ENCODE results near the gene ILK. TPM values are rescaled to one million over a fixed set of nuclear protein-coding genes. Genes with fewer than 3 reads are reported as not detected.

The ILK gene
- total RNA-seq, 1 experiment from 2014 or later, result 92.3 TPM

- Mint-ChIP-seq H3K36me3 (ENCODE audit: insufficient read depth, unreplicated experiment) (peaks cover 55% of the 10 kb centered on the region), H3K27me3 (ENCODE audit: insufficient read depth, unreplicated experiment) (no peaks in the 10 kb centered on the region), H3K4me1 (ENCODE audit: insufficient read depth, unreplicated experiment) (peaks cover 13% of the 10 kb centered on the region), H3K9me3 (ENCODE audit: unreplicated experiment) (no peaks in the 10 kb centered on the region), H3K27ac (ENCODE audit: low read depth, unreplicated experiment) (no peak overlapping the region), H3K4me3 (ENCODE audit: unreplicated experiment) (no peak overlapping the region)
- intact Hi-C loops (cut with micrococcal nuclease), result loop anchor here (5.0 to 10.0 kb wide), 3 partner anchors 107 to 223 kb away; partner anchors contain the start of gene TRIM3
- DNase-seq (ENCODE audit: unreplicated experiment), result no peak
- ChIA-PET CTCF (interaction anchor here (0.6 to 1.9 kb wide), 6 partner anchors 10 to 303 kb away, joined by 3 to 10 read pairs (median 3); partner anchors contain the start of gene TAF10), POLR2A (interaction anchor here (0.7 to 1.1 kb wide), 3 partner anchors 12 to 83 kb away, joined by 3 to 4 read pairs (median 3); partner anchors contain the start of genes MRPL17 and TAF10)
- BruUV-seq (replicated peaks), result no TSS peak
- TF ChIP-seq CTCF (IDR thresholded peaks at IDR 0.05; ENCODE audit: unreplicated experiment), result no peak
Measured at GRCh38 chr11:6599881-6600390, 3.6 kb upstream of the ILK start.

GRCh38 chr11:6601041-6601461 lies 2.5 kb upstream of the ILK start:
- peaks cover 52% of the 10 kb centered on the region for H3K36me3 Mint-ChIP-seq (ENCODE audit: insufficient read depth, unreplicated experiment)
- no peak for DNase-seq (ENCODE audit: unreplicated experiment)
- no peak for TF ChIP-seq CTCF (IDR thresholded peaks at IDR 0.05; ENCODE audit: unreplicated experiment)
- no peak overlapping the region for H3K27ac Mint-ChIP-seq (ENCODE audit: low read depth, unreplicated experiment)
- peaks cover 17% of the 10 kb centered on the region for H3K4me1 Mint-ChIP-seq (ENCODE audit: insufficient read depth, unreplicated experiment)
- POLR2A ChIA-PET, result no interaction called here
- no peaks in the 10 kb centered on the region for H3K27me3 Mint-ChIP-seq (ENCODE audit: insufficient read depth, unreplicated experiment)
- intact Hi-C loops (cut with micrococcal nuclease), result loop anchor here (5.0 to 10.0 kb wide), 3 partner anchors 106 to 224 kb away; partner anchors contain the start of gene TRIM3
- no peaks in the 10 kb centered on the region for H3K9me3 Mint-ChIP-seq (ENCODE audit: unreplicated experiment)
- H3K4me3 Mint-ChIP-seq (ENCODE audit: unreplicated experiment), result no peak overlapping the region
- BruUV-seq (replicated peaks), result no TSS peak
- CTCF ChIA-PET, result interaction anchor here (4.8 kb wide), 1 partner anchor 82 kb away, joined by 34 read pairs; the partner anchor contains the start of gene MRPL17

DNA sequence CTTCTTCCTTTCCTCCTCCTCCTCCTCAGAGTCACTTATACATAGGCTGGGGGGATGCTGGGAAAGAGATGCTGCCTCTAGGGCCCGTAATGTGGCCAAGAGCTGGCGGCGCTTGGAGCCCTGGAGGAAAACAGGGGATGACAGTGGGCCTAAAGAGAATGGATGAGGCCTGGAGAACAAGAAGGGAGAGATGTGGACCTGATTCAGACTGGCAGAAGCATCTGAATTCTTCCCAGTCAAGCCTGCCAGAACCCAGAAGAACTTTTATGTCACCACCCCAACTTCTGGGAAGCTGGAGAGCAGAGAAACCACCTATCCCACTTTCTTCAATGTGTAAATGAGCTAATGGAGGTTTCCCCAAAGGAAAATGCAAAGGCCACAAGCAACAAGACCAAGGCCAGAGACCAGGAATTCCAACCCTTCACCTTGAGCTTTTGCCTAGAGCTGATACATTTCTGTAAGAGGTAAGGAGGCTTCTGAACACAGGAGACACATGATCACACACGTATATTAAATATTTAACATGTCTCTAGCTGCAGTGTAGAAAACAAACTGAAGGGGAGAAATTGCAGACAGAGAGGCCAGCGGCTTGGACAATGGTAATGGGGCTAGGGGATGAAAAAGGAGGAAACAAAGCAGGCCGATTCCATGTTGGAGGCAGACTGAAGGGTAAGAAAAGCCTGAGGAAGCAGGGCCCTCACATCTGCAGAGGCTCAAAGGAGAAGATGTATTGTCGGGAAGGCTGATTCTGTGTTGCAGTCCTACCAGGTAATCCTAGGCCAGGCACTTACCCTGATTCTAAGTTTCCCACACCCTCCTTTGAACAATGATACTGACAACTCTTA lies 1.3 kb upstream of the ILK start:
- Mint-ChIP-seq H3K4me3 (ENCODE audit: unreplicated experiment) (no peak overlapping the region), H3K9me3 (ENCODE audit: unreplicated experiment) (no peaks in the 10 kb centered on the region), H3K27ac (ENCODE audit: low read depth, unreplicated experiment) (no peak overlapping the region), H3K36me3 (ENCODE audit: insufficient read depth, unreplicated experiment) (peaks cover 39% of the 10 kb centered on the region), H3K4me1 (ENCODE audit: insufficient read depth, unreplicated experiment) (peaks cover 25% of the 10 kb centered on the region), H3K27me3 (ENCODE audit: insufficient read depth, unreplicated experiment) (no peaks in the 10 kb centered on the region)
- ChIA-PET POLR2A (interaction anchor here (0.6 to 4.6 kb wide), 13 partner anchors 8 to 324 kb away, joined by 3 to 56 read pairs (median 5); partner anchors contain the start of genes ARFIP2, CAVIN3, MRPL17 and SMPD1), CTCF (interaction anchor here (0.6 to 4.8 kb wide), 4 partner anchors 10 to 339 kb away, joined by 3 to 34 read pairs (median 10); partner anchors contain the start of genes MRPL17 and TAF10)
- intact Hi-C loops (cut with micrococcal nuclease), result loop anchor here (2.0 to 10.0 kb wide), 4 partner anchors 72 to 225 kb away; partner anchors contain the start of gene TRIM3
- BruUV-seq (replicated peaks), result no TSS peak
- TF ChIP-seq CTCF (IDR thresholded peaks at IDR 0.05; ENCODE audit: unreplicated experiment), result no peak
- no peak for DNase-seq (ENCODE audit: unreplicated experiment)
